GM23338 (cell line): Measurements from ENCODE around the gene HEMK1.

Experiments used
- CREB1 ChIP-seq: fragments of 250-450 bp; sonication (Bioruptor Pico); IDR thresholded peaks from 2 replicates; pipeline ENCODE4 v1.5.0; 2020; ENCODE audit warnings: low read depth, mild to moderate bottlenecking, moderate library complexity
- CTCF ChIP-seq, 2 experiments: fragments of 200-600 bp in 1 of 2; sonication (generic) in 1 of 2; conservative IDR thresholded peaks; 2 replicates each; pipeline versions ENCODE4 v1.5.1 to v1.6.1; 2016 to 2017; ENCODE audit warnings: antibody characterized with exemption in 2 of 2, low read depth in 2 of 2, mild to moderate bottlenecking in 2 of 2, moderate library complexity in 1 of 2
- EZH2 ChIP-seq: fragments of 200-600 bp; sonication (generic); IDR thresholded peaks from one replicate; pipeline ENCODE4 v1.8.0; 2017; ENCODE audit warnings: antibody characterized with exemption, mild to moderate bottlenecking, low read depth; ENCODE audit not compliant: unreplicated experiment
- NANOG ChIP-seq: IDR thresholded peaks from 2 replicates; pipeline ENCODE4 v1.6.1; 2016; ENCODE audit warnings: antibody characterized with exemption, borderline replicate concordance
- POLR2AphosphoS5 ChIP-seq: IDR thresholded peaks from 2 replicates; pipeline ENCODE4 v1.6.1; 2016; ENCODE audit warnings: antibody characterized with exemption, low read depth
- REST ChIP-seq: IDR thresholded peaks from one replicate; pipeline ENCODE4 v1.6.1; 2018; ENCODE audit warnings: antibody characterized with exemption; ENCODE audit not compliant: unreplicated experiment

- TF ChIP-seq EZH2 (no peak), CTCF (conservative IDR thresholded peaks at IDR 0.05; ENCODE audit: low read depth in 2 of 2) (no peak), REST (no peak), NANOG (no peak), POLR2AphosphoS5 (no peak), CREB1 (no peak)
These were observed 25.0 kb downstream of the HEMK1 start for GRCh38 chr3:50594253-50594785.
